Measurements from ENCODE around the gene CRYAA.
A peak's percentile ranks its signal among the peaks of the same experiment; 100 is the strongest.
"Not testable (repeated sequence)": the region's sequence is repeated elsewhere in the genome, so short reads cannot be mapped to it uniquely, and the experiment has no call there.

CRYAA gene

DNA sequence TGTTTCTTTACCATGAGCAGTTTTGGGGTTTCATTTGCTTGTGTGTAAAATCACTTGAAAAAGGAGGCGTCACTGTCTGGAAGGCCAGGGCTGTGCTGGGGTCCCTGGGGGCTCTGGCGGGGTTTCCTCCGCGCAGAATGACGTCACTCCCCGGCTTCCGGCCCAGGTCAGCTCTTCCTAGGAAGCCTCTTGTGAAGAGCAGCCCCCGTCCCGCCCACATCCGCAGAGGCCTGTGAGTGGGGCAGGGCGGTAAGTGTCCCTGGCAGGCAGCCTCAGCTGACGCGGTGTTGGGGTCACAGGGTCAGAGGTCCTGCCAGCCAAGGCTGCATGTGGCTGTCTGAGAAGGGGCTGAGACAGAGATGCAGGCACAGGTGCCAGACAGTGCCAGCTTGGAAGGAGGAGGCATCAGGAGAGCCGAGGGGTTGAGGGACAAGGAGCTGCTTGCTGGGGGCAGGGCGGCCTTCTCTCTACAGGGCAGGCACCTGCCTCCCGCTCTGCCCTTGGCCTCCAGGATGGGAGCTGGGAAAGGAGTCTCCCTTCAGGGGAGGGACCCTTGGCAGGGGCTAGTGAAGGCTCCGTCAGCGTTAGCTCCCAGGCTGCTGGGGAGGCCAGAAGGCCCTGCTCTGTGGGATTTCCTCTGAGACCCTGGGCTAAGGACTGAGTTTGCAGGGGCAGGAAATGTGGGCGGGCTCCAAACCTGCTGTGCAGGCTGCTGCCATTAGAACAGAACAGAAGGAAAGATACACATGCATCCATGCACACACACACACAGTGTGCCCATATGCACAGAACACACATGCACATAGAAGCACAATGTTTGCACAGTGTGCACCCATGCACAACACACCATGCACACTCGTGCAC is 8.5 kb downstream of the CRYAA start:
- DNase-seq: not testable (repeated sequence)

DNA sequence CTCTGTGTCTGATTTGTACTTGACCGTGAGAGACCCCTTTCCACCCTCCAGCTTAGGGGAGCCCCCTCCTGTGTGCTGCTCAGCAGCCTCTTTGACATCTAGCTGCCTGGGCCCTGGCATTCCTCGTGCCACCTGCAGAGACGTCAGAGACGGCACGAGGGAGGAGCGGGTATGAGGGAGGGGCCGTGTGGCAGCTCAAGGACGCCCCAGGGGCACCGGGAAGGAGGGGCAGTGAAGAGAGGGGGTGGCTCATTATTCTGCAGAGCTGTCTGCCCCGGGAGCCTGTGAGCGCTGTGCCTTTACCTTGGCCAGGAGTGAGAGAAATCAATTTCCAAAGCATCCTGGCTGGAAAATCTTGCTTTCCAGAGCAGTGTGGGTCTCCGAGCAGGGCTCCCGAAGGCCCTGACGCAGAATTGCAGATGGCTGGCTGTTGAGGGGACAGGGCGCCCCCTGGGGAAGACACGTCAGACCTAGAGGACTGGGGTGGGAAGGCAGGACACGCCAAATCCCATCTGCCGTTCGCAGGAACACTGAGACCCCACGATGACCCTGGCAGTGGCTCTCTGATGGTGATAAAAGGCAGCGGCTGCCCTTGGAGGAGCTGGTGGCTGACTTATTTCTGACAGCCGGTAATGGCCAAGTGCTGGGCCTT is 9.5 kb downstream of the CRYAA start:
- DNase-seq: not testable (repeated sequence)

DNA sequence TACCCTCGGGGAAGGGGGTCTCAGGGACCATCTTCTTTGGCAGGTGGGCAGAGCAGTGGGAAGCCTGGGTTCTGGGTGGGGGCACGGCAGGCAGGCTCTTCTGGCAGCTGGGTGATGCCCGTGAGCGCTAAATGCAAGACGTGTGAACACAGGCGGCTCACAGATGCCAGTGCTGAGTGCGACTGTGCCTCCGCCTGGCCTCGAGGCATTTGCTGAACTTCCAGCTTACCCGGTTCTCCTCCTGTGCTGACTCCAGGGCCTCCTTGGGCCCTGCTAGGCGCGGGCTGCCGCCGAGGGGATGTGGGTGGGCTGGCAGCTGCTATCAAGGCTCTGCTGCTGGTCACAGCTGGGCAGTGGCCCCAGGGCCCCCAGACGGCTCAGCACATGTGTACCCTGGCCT is 12.2 kb downstream of the CRYAA start:
- DNase-seq: not testable (repeated sequence)

DNA sequence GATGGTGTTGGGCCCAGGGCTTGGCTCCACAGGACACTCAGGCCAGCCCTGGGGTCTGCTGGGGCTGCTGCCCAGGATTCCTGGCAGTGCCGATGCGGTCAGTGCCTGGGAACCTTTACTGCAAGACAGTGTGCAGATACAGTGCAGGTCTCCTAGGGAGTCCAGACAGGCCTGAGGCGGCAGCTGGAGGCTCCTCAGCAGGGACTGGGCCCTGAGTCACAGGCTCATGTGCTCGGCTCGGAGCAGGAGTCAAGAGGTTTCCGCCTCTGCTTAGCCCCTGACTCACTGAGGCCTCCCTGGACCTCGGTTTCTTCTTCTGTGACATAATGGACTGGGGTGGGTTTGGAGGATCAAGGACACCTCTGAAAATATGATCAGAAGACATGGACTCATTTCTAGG is 18.5 kb downstream of the CRYAA start:
- DNase-seq: not testable (repeated sequence)

DNA sequence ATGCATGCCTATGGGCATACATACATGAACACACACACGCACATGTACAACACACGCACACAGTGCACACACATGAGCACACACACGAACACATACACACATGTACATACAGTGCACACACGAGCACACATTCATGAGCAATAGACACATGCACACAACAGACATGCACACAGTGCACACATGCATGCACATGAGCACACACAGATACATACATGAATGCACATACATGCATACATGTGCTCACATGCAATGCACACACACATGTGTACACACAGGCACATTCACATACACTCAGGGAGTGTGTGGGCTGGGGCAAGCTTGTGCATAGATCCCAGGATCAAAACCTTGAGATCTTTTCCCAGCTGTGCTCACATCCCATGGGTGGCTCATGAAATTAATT is 18.9 kb downstream of the CRYAA start:
- no peak for DNase-seq

DNA sequence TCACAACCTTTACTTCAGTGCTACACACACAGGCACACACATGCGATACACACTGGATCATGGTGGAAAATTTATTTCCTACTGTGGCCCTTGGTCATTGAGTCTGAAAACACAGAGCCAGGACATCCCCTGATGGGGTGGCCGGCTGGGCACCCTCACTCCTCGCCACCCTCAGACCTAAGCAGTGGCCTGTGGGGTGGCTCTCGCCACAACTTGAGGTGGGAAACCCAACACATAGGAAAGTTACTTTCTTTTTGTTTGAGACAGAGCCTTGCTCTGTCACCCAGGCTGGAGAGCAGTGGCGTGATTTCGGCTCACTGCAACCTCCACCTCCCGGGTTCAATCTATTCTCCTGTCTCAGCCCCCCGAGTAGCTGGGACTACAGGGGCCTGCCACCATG is 19.4 kb downstream of the CRYAA start:
- DNase-seq: no peak

DNA sequence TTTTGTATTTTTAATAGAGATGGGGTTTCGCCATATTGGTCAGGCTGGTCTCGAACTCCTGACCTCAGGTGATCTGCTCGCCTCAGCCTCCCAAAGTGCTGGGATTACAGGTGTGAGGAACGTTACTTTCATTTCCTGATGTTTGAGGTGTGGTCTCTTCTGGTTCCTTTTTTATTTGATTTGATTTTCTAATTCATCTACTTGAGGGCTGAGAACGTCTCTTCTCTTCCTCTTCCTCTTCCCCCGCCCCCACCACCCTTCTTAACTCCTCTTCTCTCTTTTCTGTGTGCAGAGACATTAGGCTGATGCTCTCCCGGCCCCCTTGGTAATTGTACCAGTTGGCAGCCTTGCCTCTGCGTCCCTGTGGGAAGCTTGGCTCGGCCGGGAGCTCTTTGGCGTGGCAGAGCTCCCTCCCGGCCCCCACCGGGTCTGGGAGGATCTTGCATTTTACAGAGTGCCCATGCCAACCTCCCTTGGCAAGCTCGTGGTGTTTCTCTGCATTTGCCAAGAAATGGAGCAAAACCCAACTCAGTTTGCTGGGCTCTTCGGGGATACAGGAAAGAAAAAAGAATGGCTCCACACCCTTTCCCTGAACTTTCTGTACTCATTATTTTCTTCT is 19.9 kb downstream of the CRYAA start:
- DNase-seq: no peak

DNA sequence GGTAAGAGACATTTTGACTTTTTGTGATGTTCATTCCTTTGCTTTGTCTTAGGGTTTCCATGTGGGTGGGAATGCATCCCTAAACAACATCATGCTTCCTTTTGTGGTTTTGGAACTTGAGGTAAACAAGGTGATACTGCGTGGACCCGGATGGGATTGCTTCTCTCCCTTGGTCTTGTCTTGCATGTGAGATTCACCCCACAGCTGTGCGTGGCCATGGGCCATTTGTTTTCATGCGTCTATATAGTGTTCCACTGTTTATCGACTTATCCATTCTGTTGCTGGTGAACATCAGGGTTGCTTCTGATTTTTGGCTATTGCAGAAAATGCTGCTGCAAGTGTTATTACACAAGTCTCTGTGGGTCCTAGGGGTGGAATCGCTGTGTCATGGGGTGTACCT is 21.1 kb downstream of the CRYAA start:
- DNase-seq: no peak

DNA sequence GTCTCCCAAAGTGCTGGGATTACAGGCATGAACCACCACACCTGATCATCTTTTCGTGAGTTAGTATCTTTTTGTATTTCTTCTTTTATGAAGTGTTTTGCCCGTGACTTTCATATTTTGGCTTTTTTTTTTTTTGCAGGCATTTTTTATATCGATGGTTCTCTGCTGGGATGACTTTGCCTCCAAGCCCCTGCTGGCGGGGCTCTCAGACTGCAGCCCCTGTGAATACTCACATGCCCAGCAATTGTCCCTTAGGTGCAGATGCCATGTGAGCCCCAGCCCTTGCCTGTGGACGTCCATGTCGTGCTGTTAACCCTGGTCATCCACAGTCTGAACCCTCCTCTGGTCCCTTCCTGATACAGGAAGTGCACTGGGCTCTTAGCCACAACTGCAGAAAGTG is 21.7 kb downstream of the CRYAA start:
- DNase-seq: no peak

DNA sequence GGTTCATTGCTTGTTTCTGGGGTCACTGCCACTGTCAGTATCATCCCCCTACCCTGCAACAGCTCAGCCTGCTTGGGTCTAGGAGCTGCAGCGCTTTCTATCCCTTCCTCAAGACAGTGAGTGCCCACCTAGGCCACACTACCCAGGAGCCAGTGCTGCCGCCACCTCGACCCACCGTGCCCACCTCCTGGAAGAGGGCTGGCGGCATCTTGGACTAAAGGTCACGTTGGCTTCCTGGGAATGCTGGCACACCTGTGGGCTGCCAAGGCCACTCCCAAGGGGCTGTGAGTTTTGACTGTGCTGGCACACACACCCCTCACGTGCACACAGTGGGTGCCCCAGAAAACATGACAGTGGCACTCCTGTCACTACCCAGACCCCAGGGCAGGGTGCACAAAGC is 22.1 kb downstream of the CRYAA start:
- no peak for DNase-seq

DNA sequence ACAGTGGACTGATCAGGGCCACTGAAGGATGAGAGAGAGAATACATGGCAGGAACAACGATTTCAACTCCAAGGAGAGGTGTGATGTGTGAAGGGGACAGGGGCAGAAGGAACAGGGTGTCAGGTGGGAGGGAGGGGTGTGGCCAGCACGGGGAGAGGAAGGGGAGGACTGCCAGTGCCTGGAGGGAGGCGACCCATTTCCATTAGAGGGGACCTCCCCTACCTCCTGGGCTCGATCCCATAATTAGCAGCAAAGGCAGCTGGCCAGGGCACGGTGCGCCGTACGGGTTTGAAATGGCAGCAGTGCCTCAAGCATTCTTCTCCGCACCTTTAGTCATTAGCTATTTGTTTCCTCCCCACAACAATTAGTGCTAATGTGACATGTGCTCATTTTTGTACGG is 22.7 kb downstream of the CRYAA start:
- no peak for DNase-seq

DNA sequence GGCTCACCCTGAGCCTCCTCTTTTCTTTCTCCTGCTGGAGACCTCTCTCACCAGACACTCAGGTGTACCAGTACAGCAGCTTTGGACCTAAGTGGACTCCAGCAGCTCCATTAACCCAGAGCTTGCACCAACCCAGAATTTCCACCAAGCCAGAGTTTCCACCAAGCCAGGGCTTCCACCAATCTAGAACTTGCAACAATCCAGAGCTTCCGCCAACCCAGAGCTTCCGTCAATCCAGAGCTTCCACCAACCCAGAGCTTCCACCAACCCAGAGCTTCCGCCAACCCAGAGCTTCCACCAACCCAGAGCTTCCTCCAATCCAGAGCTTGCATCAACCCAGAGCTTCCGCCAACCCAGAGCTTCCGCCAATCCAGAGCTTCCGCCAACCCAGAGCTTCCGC is 23.2 kb downstream of the CRYAA start:
- no peak for DNase-seq

DNA sequence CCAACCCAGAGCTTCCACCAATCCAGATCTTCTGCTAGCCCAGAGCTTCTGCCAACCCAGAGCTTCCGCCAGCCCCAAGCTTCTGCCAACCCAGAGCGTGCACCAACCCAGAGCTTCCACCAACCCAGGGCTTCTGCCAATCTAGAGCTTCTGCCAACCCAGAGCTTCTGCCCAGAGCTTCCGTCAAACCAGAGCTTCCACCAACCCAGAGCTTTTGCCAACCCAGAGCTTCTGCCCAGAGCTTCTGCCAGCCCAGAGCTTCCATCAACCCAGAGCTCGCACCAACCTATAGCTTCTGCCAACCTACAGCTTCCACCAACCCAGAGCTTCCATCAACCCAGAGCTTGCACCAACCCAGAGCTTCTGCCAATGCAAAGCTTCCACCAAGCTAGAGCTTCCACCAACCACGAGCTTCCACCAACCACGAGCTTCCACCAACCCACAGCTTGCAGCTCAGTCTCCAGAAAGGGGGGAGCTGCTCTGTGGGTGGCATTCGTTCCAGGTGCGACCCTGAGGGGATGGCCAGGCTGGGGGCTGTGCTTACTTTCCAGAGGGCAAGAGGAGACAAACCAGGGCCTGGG is 23.8 kb downstream of the CRYAA start:
- DNase-seq: no peak

DNA sequence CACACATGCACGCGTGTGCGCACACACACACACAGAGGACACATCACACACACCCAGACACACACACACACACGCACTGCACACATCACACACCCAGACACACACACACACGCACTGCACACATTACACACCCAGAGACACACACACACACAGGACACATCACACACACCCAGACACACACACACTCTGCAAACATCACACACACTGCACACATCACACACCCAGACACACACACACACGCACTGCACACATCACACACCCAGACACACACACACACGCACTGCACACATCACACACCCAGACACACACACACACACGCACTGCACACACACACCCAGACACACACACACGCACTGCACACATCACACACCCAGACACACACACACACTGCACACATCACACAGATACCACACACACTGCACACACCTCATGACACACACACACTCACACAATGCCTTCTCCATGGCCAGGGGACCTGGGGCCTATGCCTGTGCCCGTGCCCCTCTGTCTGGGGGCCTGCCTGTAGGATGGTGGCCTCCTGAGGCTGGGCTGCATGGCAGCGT is 24.4 kb downstream of the CRYAA start:
- DNase-seq: no peak

DNA sequence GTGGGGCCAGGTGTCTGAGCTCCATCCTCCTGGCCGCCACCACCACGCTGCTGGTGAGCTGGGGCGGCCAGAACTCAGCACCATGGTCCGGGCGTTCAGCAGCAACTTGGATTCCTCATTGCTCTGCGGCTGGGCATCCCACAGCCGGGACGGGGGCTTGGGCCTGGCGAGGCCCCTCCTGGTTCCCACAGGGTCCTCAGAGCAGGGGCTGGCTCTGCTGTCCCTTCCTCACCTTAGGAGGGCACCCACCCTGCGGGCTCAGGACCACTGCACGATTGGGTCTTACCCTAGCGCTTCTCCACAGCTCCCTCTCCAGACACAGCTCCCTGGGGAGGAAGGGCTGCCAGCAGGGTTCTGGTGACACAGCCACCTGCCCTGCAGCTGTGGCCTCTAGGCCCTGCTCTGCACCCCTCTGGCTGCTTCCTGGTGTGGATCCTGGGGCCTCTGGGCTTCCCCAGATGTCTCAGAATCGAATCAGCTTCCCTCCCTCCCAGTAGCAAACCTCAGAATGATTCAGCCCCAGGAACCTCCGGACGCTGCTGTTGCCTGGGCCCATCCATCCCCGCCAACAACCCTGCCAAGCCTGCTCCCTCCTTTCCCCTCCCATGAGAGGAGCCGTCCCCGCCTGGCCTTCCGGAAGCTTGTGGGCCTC is 25.0 kb downstream of the CRYAA start:
- DNase-seq: peak; percentile 93

DNA sequence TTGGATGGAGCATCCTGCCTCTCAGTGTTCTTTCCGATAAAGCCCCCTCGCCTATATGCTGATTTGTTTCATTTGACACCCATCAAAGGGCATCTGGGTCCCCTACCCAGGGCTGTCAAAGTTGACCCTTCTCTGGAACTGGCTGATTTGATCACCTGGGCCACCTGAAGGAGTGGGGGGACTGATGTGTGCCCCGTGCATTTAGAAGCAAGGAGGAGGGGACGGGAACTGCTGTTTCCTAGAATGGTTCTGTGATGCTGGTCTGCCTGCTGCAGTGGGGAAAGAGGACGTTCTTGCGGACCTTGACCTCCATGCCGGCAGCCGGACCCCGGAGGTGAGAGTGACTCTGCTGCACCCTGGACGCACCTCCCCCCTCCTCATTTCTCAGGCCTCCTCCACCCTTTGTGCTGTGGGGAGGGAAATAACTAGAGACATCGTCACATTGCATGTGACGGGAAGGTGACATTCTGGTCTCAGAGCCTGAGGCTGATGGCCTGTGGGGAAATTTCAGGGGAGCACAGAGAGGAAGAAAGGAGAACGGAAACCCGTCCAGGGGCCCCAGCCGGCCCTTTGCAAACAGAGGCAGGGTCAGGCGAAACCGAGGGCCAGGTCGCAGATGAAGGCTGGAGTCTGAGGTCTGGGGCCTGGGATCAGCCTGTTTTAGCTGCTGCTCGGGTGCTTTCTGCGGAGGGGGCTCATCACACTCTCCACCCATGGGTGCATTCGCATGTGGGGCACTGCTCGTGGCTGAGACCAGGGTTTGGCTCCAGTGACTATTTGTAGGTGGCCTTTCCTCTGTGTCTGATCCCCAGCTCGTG is 25.7 kb downstream of the CRYAA start:
- DNase-seq: no peak

DNA sequence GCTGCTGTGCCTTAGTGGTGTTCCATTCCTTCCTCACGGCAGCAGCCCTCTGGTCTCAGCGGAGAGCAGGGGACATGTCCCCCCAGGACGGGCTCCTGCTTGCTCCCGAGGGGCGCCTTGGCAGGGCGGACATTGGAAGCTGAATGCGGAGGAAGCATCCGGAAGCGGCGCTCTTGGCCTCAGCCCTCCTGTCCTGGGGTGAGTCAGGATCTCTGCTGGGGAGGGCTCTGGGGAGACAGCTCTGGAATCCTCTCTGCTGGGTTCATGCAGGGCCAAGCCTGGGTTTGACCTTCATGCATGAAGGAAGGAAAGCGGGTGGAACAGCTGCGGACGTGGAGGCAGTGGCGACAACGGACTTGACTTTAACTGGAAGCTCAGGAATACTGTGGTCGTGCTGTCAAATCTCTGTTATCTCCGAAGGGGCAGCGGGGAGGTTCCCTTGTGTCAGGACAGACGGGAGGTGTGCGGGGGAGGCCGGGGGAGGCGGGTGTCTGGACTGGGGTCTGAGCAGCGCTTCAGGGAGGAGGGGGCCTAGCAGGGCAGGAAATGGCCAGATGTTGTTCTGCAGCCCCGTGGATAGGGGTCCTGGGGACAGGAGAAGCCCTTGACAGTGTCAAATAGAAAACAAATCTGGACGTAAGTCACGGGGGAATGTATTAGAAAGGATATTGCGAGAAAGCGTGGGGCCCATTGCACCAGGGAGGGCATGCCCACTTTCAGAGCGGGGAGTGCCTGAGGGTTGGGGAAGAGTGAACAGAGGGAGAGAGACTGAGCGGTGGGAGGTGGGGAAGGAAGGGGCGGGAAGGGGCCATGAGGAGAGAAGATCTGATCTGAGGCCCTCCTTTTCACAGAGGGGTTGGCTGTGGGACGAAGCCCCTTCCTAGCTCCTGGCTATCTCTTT is 26.6 kb downstream of the CRYAA start:
- DNase-seq: no peak

DNA sequence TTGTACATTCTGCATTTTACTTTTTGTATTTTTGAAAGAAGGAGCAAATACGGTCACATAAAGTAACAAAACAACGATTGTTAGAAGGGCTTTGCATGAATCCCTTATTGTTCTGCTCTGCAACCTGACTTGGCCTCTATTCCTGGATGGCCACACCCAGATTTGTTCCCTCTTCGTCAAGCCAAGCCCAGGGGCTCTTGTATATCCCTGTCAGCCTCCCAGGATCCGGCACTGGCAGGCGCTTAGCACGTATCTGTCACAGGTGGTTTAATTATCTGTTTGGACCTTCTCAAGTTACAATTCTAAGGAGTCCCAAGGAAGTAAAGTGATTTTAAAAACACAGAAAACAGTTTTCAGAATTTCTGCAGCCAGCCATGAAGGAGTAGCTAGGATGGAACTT is 28.0 kb downstream of the CRYAA start:
- no peak for DNase-seq

DNA sequence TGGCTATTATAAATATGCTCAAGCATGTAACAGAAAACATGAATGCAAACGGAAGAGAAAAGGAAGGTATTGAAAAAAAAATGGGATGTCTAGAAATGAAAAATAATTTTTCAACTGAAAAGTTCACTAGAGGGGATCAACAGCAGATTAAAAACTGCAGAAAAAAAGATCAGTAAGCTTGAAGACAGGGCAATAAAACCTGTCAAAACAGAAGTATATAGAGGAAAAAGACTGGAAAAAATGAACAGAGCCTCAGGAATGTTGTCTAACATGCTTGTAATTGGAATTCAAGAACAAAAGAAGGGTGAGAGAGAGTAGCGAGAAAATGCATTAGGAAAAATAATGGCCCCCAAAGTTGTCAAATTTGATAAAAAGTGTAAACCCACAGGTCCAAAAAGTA is 29.6 kb downstream of the CRYAA start:
- DNase-seq: no peak

DNA sequence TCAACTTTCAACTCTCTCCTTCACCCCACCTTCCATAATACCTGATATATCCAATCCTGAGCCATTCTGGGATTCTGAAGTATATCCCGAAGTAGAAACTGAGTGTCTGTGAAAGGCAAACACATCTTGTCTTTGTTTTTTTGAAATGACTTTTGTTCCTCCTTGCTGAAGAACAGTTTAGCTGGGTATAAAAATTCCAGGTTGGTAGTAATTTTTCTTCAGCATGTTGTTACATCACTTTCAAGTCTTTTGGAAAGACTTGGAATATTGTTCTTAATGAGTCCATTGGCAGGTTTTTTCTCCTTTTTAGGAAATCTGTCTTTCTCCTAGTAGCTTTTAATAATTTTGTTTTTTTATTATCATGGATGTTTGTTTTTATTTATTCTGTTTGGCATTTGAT is 32.7 kb downstream of the CRYAA start:
- no peak for DNase-seq

DNA sequence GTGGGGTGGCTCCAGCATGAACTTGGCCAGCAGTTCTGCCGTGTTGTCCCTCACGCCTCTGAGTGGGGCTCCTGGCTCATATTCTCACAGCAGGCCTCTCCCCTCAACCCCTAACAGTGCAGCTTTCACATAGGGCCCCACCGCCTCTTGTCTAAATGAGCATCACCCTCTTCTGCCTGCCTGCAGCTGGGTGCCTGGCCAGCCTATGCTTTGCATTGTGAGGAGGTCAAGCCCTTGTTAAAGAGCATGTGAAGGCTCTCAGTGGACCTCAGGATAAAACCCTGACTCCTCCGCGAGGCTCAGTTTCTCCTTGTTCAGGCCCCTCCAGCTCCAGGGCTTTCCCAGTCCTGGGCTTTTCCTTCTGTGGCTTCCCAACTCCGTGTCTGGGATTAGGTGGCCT is 34.8 kb downstream of the CRYAA start:
- no peak for DNase-seq

Data from NCI-H226 (cell line).